ENCODE results near the gene ACSBG1.

Gene ACSBG1

DNA sequence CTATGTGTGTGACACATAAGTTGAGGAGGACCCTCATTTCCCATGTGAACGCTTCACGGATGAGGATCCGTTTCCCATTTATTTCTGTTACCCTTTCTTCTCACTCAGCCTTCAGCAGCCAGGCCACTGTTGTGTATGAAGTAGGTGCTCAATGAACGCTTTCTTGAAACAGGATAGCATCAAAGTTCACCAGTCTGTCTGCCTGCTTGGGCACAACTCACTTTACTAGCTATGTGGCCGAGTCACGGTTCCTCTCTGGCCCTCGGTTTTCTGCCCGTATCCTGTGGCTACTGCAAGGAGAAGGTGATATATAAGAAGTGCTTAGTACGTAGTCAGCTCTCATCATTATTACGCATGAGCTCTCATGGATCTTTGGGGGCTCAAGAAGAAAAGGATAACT lies 22.4 kb downstream of the ACSBG1 start:
- H3K4me3 ChIP-seq (ENCODE audit: low read length), result no peak overlapping the region
- DNase-seq (ENCODE audit: low read depth), result no peak
- TF ChIP-seq, protein P1, sequence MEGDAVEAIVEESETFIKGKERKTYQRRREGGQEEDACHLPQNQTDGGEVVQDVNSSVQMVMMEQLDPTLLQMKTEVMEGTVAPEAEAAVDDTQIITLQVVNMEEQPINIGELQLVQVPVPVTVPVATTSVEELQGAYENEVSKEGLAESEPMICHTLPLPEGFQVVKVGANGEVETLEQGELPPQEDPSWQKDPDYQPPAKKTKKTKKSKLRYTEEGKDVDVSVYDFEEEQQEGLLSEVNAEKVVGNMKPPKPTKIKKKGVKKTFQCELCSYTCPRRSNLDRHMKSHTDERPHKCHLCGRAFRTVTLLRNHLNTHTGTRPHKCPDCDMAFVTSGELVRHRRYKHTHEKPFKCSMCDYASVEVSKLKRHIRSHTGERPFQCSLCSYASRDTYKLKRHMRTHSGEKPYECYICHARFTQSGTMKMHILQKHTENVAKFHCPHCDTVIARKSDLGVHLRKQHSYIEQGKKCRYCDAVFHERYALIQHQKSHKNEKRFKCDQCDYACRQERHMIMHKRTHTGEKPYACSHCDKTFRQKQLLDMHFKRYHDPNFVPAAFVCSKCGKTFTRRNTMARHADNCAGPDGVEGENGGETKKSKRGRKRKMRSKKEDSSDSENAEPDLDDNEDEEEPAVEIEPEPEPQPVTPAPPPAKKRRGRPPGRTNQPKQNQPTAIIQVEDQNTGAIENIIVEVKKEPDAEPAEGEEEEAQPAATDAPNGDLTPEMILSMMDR (conservative IDR thresholded peaks at IDR 0.05; ENCODE audit: low read depth, low read length), result no peak

DNA sequence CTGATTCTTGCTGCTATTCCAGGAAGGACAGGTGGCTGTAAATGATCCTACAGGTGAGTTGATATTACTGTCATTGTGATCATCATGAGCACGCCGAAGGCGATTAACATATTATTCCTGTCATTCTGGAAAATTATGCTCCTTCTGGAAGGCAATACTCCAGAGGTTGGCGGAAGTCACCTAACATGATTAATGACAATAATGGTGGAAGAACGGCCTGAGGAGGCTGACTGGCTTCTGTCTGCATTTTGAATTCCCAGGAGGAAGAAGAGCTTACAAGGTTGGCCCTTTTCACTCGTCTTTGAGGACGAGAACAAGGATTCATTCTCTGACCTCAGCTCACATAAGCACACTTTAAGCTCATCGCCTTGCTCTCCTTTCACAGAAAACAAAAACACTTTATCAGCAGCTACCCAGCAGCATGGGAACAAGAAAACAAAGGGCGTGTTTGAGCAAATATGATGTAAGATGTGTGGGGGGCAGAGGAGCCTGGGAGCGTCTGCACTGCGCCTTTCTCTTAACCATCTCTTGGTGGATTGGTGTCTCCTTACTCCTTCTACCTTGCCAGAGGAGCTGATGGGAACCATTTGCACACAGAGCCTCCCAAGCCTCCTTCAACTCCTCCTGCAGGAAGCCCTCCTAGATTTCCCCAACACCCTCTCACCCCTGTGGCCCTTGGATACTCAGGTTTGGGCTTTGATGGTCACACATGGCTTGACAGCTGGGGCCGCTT lies 23.0 kb downstream of the ACSBG1 start:
- no peak for DNase-seq (ENCODE audit: low read depth)
- H3K4me3 ChIP-seq (ENCODE audit: low read length), result no peak overlapping the region
- TF ChIP-seq, protein P1 (conservative IDR thresholded peaks at IDR 0.05; ENCODE audit: low read depth, low read length), result no peak

DNA sequence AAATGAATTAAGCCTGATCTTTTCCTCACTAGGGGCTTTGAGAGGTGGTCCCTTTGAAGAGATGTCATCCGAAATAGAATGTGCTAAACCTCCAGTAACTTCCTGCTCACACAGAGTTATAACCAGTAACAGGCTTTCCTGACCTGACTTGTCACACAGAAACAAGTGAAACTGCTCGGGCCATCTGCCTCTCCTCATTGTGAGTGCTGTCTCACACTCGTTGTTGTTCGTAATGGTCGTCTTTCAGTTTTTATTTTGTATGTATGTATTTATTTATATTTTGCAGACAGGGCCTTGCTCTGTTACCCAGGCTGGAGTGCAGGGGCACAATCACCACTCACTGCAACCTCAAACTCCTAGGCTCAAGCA lies 24.0 kb downstream of the ACSBG1 start:
- H3K4me3 ChIP-seq (ENCODE audit: low read length), result no peak overlapping the region
- TF ChIP-seq, protein P1 (conservative IDR thresholded peaks at IDR 0.05; ENCODE audit: low read depth, low read length), result no peak
- DNase-seq (ENCODE audit: low read depth), result no peak

DNA sequence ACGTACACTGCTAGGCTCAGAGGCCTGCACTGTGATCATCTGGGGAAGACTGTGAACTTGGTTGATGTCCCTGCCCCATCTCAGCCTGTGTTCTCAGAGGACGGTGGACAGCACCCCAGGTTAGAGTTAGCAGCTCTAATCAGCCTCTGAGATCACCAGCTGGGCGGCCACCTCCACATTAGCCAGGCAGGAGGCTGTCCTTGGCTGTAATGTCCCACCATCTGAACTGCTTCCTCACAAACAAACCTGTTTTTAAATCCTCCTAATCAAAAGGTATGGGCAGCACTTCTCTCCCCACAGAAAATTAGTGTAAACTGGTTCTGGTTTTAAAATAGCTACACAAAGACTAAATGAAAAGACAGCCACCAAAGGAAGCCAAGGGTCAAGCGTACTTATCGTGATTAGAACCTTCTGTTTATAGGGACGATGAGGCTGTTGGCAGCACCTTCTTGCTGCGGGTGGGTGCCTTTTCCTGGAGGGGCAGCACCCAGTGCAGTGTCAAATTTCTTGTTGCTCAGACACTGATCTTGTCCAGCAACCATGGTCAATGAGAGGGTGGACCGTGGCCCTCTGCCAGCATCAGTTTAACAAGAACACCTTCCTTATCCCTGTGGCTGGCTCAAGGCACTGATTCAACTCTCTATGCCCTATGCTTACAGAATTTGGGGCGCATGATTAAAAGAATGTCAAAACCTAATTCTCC lies 24.6 kb downstream of the ACSBG1 start:
- TF ChIP-seq, protein P1 (conservative IDR thresholded peaks at IDR 0.05; ENCODE audit: low read depth, low read length), result no peak
- no peak for DNase-seq (ENCODE audit: low read depth)
- H3K4me3 ChIP-seq (ENCODE audit: low read length), result no peak overlapping the region

DNA sequence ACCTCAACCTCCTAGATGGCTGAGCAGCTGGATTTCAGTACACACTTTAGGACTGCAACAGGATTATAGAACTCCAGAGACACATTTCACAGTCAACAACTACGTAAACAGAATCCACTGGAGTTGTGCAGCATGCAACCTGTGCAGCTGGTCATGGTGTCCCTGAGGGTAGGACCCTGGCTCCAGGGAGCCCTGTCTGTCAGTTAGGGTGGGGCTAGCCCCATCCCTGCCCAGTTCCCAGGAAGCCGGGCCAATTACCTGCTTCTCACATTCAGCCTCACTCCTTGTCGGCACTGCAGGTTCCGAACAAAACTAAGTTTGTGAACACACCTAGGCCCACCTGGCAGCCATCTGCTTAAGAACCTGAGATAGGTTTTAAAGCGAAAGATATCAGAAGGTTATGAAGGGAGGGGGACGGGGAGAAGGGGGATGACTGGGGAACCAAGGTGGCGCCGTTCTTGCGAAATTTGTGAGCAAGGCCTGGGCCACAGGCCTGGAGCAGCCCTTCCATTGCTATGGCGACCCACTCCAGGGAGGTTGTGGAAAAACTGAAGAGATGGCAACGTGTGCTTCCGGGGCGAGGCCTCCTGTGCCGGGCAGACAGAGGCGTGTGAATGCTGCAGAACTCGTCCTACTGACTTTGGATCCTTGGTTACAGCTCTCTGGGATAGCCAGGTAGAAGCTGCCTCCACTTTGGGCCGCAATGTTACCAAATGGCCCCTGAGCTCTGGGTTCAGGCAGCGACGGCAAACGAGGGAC lies 25.3 kb downstream of the ACSBG1 start:
- DNase-seq (ENCODE audit: low read depth), result no peak

DNA sequence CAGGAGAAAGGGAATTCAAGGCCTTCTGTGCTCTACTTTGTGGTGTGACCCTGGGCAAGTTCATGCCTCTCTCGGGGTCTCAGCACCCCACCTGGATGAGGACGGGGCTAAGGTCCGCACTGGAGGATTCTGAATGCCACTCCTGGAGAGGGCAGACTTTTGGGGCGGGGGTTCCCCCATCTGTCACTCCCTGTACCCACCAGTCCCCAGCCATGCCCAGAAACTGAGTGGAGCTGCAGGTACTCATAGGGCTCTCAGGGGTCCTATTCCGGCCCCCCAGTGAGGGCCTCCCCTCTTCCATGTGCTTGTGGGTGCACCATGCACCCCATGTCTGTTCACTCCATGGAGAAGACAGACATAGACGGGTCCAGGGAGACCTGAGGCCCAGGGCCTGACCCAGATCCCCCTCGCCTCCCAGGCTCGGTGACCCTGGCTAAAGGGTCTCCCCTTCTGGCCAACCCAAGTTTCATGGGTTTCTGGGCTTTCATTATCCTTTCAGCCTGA lies 26.0 kb downstream of the ACSBG1 start:
- DNase-seq (ENCODE audit: low read depth), result no peak
- no peak overlapping the region for H3K4me3 ChIP-seq (ENCODE audit: low read length)
- TF ChIP-seq, protein P1 (conservative IDR thresholded peaks at IDR 0.05; ENCODE audit: low read depth, low read length), result no peak

More for the DNA sequence above, 25.3 kb downstream of the ACSBG1 start:
- TF ChIP-seq, protein P1 (conservative IDR thresholded peaks at IDR 0.05; ENCODE audit: low read depth, low read length), result no peak
- no peak overlapping the region for H3K4me3 ChIP-seq (ENCODE audit: low read length)

Data from retinal pigment epithelial cell (primary cell).